Measurements from ENCODE around the gene ISCA2.

The ISCA2 gene

GRCh38 chr14:74510959-74511409 lies 17.4 kb downstream of the ISCA2 start:
- no peak for TF ChIP-seq CTCF (IDR thresholded peaks at IDR 0.05)

- TF ChIP-seq CTCF (IDR thresholded peaks at IDR 0.05): no peak
These were observed 18.6 kb downstream of the ISCA2 start for GRCh38 chr14:74511966-74512830.

GRCh38 chr14:74514471-74514941 lies 20.9 kb downstream of the ISCA2 start:
- TF ChIP-seq CTCF (IDR thresholded peaks at IDR 0.05): no peak

- no peak for TF ChIP-seq CTCF (IDR thresholded peaks at IDR 0.05)
These were observed 22.4 kb downstream of the ISCA2 start for GRCh38 chr14:74515891-74516412.

GRCh38 chr14:74516451-74517160 lies 23.0 kb downstream of the ISCA2 start:
- TF ChIP-seq CTCF (IDR thresholded peaks at IDR 0.05): no peak

- no peak for TF ChIP-seq CTCF (IDR thresholded peaks at IDR 0.05)
These were observed 24.2 kb downstream of the ISCA2 start for GRCh38 chr14:74517731-74518130.

- TF ChIP-seq CTCF (IDR thresholded peaks at IDR 0.05): no peak
These were observed 24.7 kb downstream of the ISCA2 start for GRCh38 chr14:74518221-74518620.
